ENCODE measurements around the gene TIMM13.

Gene TIMM13

DNA sequence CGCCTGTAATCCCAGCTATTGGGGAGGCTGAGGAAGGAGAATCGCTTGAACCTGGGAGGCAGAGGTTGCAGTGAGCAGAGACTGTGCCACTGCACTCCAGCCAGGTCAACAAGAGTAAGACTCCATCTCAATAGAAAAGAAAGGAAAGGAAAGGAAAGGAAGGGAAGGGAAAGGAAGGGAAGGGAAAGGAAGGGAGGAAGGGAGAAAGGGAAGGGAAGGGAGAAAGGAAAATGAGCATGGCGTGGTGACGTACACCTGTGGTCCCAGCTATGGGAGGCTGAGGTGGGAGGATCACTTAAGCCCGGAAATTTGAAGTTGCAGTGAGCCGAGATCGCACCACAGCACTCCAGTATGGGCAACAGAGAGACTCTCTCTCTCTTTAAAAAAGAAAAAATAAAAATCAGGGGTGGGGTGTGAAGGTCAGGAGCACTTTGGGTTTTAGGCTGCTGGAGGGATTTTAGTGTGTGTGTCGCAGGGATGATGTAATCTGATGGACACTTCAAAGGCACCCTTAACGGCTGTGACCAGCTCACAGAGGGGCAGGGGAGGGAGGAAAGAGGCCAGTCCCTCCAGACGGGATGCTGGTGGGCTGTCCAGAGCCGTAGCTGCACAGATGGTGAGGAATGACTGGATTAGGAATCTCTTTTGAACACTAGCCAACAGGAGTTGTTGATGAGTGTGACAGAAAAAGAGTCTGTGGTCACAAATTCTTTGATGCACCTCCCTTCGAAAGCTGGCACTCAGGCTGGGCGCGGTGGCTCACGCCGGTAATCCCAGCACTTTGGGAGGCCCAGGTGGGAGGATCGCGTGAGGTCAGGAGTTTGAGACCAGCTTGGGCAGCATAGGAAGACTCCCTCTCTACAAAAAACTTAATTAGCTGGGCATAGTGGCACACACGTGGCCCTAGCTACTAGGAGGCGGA lies 39.8 kb downstream of the TIMM13 start:
- no peak for DNase-seq (ENCODE audit: low read depth in 2 of 2, low spot score in 1 of 2)

DNA sequence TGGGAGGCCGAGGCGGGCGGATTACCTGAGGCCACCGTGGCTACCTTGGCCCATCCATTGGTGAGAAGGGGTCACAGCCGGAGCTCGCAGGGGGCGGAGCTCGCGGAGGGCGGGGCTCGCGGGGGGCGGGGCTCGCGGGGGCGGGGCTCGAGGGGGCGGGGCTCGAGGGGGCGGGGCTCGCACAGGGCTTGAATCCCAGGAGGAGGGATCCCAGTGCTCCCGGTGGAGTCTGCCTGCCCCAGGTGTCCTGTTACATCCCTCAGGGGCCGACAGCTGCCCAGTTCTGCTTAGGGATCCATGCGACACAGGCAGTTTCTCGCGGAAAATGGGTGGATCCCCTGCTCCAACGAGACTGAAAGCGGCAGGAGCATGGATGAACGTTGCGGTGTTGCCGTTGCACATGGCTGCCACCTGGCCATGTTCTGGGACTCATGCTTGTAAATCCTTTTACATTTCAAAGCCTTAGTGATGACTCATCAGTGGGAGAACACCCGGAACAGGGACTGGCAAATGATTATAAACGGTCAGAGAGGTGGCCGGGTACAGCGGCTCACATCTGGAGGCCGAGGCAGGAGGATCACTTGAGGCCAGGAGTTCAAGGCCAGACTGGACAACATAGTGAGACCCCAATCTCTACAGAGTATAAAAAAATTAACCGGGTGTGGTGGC lies 42.2 kb downstream of the TIMM13 start:
- DNase-seq (ENCODE audit: low read depth in 2 of 2, low spot score in 1 of 2): no peak

DNA sequence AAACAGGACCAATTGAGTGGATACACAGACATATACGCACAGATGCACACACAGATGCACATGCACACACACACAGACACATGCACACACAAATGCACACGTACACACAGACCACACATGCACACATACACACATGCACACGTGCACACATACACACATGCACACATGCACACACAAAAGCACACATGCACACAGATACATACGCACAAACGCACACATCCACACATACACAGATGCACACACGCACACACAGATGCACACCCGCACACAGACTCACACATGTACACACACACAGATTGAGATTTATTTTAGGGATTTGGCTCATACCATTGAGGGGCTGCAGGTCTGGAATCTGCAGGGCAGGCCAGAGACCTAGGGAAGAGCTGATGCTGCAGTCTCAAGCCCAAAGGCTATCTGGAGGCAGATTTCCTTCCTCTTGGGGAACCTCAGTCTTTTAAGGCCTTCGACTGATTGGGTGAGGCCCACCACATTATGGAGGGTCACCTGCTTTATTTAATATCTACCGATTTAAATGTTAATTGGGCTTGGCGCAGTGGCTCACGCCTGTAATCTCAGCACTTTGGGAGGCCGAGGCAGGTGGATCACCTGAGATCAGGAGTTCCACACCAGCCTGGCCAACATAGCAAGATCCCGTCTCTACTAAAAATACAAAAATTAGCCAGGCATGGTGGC lies 44.7 kb downstream of the TIMM13 start:
- no peak for DNase-seq (ENCODE audit: low read depth in 2 of 2, low spot score in 1 of 2)

DNA sequence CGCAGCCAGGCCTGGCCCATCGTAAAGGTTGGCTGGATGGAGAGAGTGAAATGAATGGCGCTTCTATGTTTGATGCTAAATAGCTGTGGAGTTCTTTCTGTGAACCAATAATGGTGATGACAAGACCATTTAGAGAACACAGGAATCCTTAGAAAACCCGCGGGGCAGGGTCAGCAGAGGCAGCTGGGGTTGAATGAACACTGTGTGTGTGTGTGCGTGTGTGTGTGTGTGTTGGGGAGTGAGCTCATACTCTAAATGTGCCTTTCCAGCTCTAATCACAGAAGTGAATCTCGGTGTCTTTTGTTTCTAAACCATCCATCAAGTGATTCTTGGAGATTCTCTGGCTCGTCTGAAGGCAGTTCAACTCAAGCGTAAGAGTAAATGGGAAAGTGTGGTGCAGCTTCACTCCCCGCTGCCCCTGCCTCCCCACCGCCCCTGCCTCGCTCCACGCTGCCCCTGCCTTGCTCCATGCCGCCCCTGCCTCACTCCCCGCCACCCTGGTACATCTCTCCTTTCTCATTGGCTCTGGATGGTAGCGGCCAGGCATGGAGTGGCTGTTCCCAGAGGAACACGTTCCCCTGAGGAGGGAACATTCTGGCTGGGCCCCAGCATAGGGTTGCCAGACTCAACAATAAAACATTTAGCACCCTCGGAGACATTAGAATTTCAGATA lies 46.1 kb downstream of the TIMM13 start:
- DNase-seq (ENCODE audit: low read depth in 2 of 2, low spot score in 1 of 2): no peak

DNA sequence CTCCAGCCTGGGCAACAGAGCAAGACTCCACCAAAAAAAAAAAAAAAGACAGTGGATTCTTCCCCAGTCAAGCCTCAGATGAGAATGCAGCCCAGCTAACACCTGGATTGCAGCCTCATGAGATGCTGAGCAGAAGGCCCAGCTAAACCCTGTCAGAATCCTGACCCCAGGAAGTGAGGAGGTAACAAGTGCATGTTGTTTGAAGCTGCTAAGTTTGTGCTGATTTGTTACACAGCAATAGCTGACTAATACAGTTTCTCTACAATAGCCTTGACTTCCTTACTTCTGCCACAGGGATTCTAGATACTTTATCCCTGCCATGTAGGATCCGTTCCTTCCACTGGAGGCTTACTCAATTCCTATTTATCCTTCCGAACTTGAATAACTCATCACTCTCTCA lies 46.8 kb downstream of the TIMM13 start:
- DNase-seq (ENCODE audit: low read depth in 2 of 2, low spot score in 1 of 2): no peak

DNA sequence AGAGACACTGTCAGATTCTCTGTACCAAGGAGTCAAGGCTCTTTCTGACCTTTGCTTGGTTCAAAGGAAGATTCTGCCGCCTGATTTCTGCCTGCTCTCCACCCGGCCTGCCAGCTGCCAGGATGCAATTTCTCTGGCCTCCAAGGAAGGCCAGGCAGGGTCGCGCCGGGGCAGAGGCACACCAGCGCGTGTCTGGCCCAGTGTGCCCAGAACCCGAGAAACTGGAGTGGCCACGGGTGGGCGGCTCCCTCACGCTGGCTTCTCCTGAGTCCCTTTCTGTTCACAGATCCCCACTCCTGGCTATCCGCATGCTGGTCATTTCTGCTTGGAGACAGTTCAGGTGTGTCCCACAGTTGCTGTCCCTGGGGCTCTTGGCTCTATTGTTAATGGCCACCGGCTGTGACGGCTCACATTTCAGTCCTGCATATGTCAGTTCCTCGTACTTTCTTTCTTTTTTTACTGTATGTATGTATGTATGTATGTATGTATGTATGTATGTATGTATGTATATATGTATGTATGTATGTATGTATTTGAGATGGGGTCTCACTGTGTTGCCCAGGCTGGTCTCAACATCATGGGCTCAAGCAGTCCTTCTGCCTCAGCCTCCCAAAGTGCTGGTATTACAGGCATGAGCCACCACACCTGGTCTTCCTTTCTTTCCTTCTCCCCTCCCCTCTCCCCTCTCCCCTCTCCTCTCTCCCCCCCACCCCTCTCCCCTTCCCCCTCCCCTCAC lies 50.4 kb downstream of the TIMM13 start:
- no peak for DNase-seq (ENCODE audit: low read depth in 2 of 2, low spot score in 1 of 2)
